GM23338 (cell line): ENCODE measurements around the gene PNPT1. TPM values are rescaled to one million over a fixed set of nuclear protein-coding genes. Genes with fewer than 3 reads are reported as not detected.

Experiments used
- ATAC-seq: fragments of 200-7000 bp; cut with Tn5 transposase; 3 replicates; pipeline ENCODE4 v1.9.1; 2020
- DNase-seq: peaks from one replicate; pipeline ENCODE4 v3.0.0-alpha.2; 2015; ENCODE audit warnings: low spot score
- H2AFZ ChIP-seq: fragments of 200-600 bp; sonication (generic); 2 replicates; pipeline ENCODE4 v1.8.0; 2016; ENCODE audit warnings: antibody characterized with exemption, mild to moderate bottlenecking, moderate library complexity
- H3F3A ChIP-seq: fragments of 200-600 bp; sonication (generic); replicated peaks from 2 replicates; pipeline ENCODE4 v1.8.0; 2017; ENCODE audit warnings: antibody characterized with exemption, mixed run types, low read depth
- H3K27ac ChIP-seq: fragments of 200-600 bp; sonication (generic); 2 replicates; pipeline ENCODE4 v1.6.1; 2016; ENCODE audit warnings: low read depth
- H3K27me3 ChIP-seq: fragments of 200-600 bp; sonication (generic); 2 replicates; pipeline ENCODE4 v1.8.0; 2016; ENCODE audit warnings: mild to moderate bottlenecking, mixed run types, moderate library complexity; ENCODE audit not compliant: insufficient read depth
- H3K36me3 ChIP-seq: fragments of 200-600 bp; sonication (generic); 2 replicates; pipeline ENCODE4 v1.8.0; 2016; ENCODE audit warnings: mild to moderate bottlenecking; ENCODE audit not compliant: insufficient read depth
- H3K4me1 ChIP-seq: fragments of 200-600 bp; sonication (generic); 2 replicates; pipeline ENCODE4 v1.8.0; 2016; ENCODE audit warnings: mild to moderate bottlenecking, moderate library complexity; ENCODE audit not compliant: insufficient read depth
- H3K4me2 ChIP-seq: fragments of 200-600 bp; sonication (generic); 2 replicates; pipeline ENCODE4 v1.7.1; 2017; ENCODE audit warnings: mixed run types
- H3K4me3 ChIP-seq: fragments of 200-600 bp; sonication (generic); 2 replicates; pipeline ENCODE4 v1.6.1; 2016; ENCODE audit warnings: mixed run types
- H3K79me2 ChIP-seq: fragments of 200-600 bp; sonication (generic); replicated peaks from 2 replicates; pipeline ENCODE4 v1.8.0; 2017; ENCODE audit warnings: mild to moderate bottlenecking; ENCODE audit not compliant: insufficient read depth
- H3K9me2 ChIP-seq: fragments of 200-600 bp; sonication (generic); 2 replicates; pipeline ENCODE4 v1.8.0; 2017; ENCODE audit not compliant: insufficient read depth
- H4K20me1 ChIP-seq: fragments of 200-600 bp; sonication (generic); replicated peaks from 2 replicates; pipeline ENCODE4 v1.8.0; 2017; ENCODE audit warnings: mild to moderate bottlenecking; ENCODE audit not compliant: insufficient read depth
- H3K27ac Mint-ChIP-seq: 2 replicates; pipeline ENCODE4 v1.8.0; 2020; ENCODE audit warnings: inconsistent platforms, mild to moderate bottlenecking, moderate library complexity, mixed read lengths
- H3K27me3 Mint-ChIP-seq: 3 replicates; pipeline ENCODE4 v1.8.0; 2022; ENCODE audit warnings: low read depth, mild to moderate bottlenecking, moderate library complexity, mixed read lengths, inconsistent platforms; ENCODE audit not compliant: insufficient read depth, poor library complexity
- H3K36me3 Mint-ChIP-seq: 3 replicates; pipeline ENCODE4 v1.8.0; 2021; ENCODE audit warnings: low read depth, mild to moderate bottlenecking, inconsistent platforms, moderate library complexity, mixed read lengths
- H3K4me1 Mint-ChIP-seq: 3 replicates; pipeline ENCODE4 v1.8.0; 2020; ENCODE audit warnings: mild to moderate bottlenecking, inconsistent platforms, mixed read lengths
- H3K4me3 Mint-ChIP-seq: 3 replicates; pipeline ENCODE4 v1.8.0; 2021; ENCODE audit warnings: moderate library complexity, mild to moderate bottlenecking, inconsistent platforms, mixed read lengths
- H3K9me3 Mint-ChIP-seq: 3 replicates; pipeline ENCODE4 v1.8.0; 2020; ENCODE audit warnings: moderate library complexity, mild to moderate bottlenecking, inconsistent platforms, mixed read lengths
- CREB1 ChIP-seq: fragments of 250-450 bp; sonication (Bioruptor Pico); IDR thresholded peaks from 2 replicates; pipeline ENCODE4 v1.5.0; 2020; ENCODE audit warnings: low read depth, mild to moderate bottlenecking, moderate library complexity
- CTCF ChIP-seq, 2 experiments: fragments of 200-600 bp in 1 of 2; sonication (generic) in 1 of 2; conservative IDR thresholded peaks; 2 replicates each; pipeline versions ENCODE4 v1.5.1 to v1.6.1; 2016 to 2017; ENCODE audit warnings: antibody characterized with exemption in 2 of 2, low read depth in 2 of 2, mild to moderate bottlenecking in 2 of 2, moderate library complexity in 1 of 2
- EZH2phosphoT487 ChIP-seq: fragments of 200-600 bp; sonication (generic); IDR thresholded peaks from one replicate; pipeline ENCODE4 v1.8.1; 2018; ENCODE audit warnings: antibody characterized with exemption; ENCODE audit not compliant: unreplicated experiment
- JUNB ChIP-seq: IDR thresholded peaks from one replicate; pipeline ENCODE4 v1.6.1; 2016; ENCODE audit warnings: antibody characterized with exemption; ENCODE audit not compliant: unreplicated experiment
- NANOG ChIP-seq: IDR thresholded peaks from 2 replicates; pipeline ENCODE4 v1.6.1; 2016; ENCODE audit warnings: antibody characterized with exemption, borderline replicate concordance
- POLR2AphosphoS5 ChIP-seq: IDR thresholded peaks from 2 replicates; pipeline ENCODE4 v1.6.1; 2016; ENCODE audit warnings: antibody characterized with exemption, low read depth
- REST ChIP-seq: IDR thresholded peaks from one replicate; pipeline ENCODE4 v1.6.1; 2018; ENCODE audit warnings: antibody characterized with exemption; ENCODE audit not compliant: unreplicated experiment
- STAT1 ChIP-seq: IDR thresholded peaks from one replicate; pipeline ENCODE4 v1.6.1; 2016; ENCODE audit warnings: antibody characterized with exemption; ENCODE audit not compliant: unreplicated experiment
- ZNF114 ChIP-seq: fragments of 250-450 bp; sonication (Bioruptor Pico); IDR thresholded peaks from 2 replicates; pipeline ENCODE4 v1.5.0; 2020; ENCODE audit warnings: mild to moderate bottlenecking, moderate library complexity
- ZNF331 ChIP-seq: fragments of 250-450 bp; sonication (Bioruptor Pico); IDR thresholded peaks from 2 replicates; pipeline ENCODE4 v1.5.0; 2020; ENCODE audit warnings: low read depth, mild to moderate bottlenecking, moderate library complexity
- ZNF462 ChIP-seq: fragments of 250-450 bp; sonication (Bioruptor Pico); IDR thresholded peaks from 2 replicates; pipeline ENCODE4 v1.5.0; 2020; ENCODE audit warnings: mild to moderate bottlenecking, moderate library complexity
- polyA plus RNA-seq: library from polyadenylated mRNA; unstranded; fragments of >200 nt; fragmentation: Nextera tagmentation; extraction: Ambion mirVana; gene quantifications from 2 replicates; pipeline ENCODE4 v1.2.1, GENCODE V29; 2016
- total RNA-seq: library from RNA; depleted of rRNA; stranded (reverse); fragments of >200 nt; shearing (Covaris generic); gene quantifications from 2 replicates; pipeline ENCODE4 v1.2.3, GENCODE V29; 2014

Gene PNPT1
- total and polyA plus RNA-seq, 2 experiments from 2014 or later = 31.1 to 34.6 TPM

- no peak for TF ChIP-seq REST
- TF ChIP-seq JUNB = no peak
- TF ChIP-seq STAT1 = no peak
- TF ChIP-seq EZH2phosphoT487 = no peak
- no peak for TF ChIP-seq POLR2AphosphoS5
- no peak for TF ChIP-seq CTCF (conservative IDR thresholded peaks at IDR 0.05; ENCODE audit: low read depth in 2 of 2)
- no peak for TF ChIP-seq ZNF331 (CRISPR knock-in tag)
- TF ChIP-seq CREB1 (CRISPR knock-in tag) = no peak
- TF ChIP-seq ZNF114 (CRISPR knock-in tag) = no peak
- no peak for TF ChIP-seq NANOG
Measured at GRCh38 chr2:55672630-55673029, 21.0 kb downstream of the PNPT1 start (continued).

GRCh38 chr2:55668956-55669355 is 24.7 kb downstream of the PNPT1 start:
- ATAC-seq = no peak
- H3K79me2 ChIP-seq = no peaks in the 10 kb centered on the region
- H4K20me1 ChIP-seq = no peaks in the 10 kb centered on the region
- no peaks in the 10 kb centered on the region for H3K9me2 ChIP-seq
- peaks cover 30% of the 10 kb centered on the region; the same call in 1 of the 2 replicates for H3K36me3 ChIP-seq
- Mint-ChIP-seq H3K4me1 (no peaks in the 10 kb centered on the region), H3K9me3 (no peaks in the 10 kb centered on the region), H3K4me3 (no peak overlapping the region), H3K36me3 (peaks cover 53% of the 10 kb centered on the region), H3K27ac (no peak overlapping the region), H3K27me3 (no peaks in the 10 kb centered on the region)
- no peaks in the 10 kb centered on the region for H3K4me1 ChIP-seq
- H3K27me3 ChIP-seq = no peaks in the 10 kb centered on the region
- H3F3A ChIP-seq = no peaks in the 10 kb centered on the region
- no peak overlapping the region for H3K4me2 ChIP-seq
- no peak overlapping the region for H3K4me3 ChIP-seq
- H3K27ac ChIP-seq = no peak overlapping the region
- H2AFZ ChIP-seq = no peak overlapping the region
- DNase-seq = no peak
- TF ChIP-seq CREB1 (CRISPR knock-in tag) (no peak), ZNF331 (CRISPR knock-in tag) (no peak), CTCF (conservative IDR thresholded peaks at IDR 0.05; ENCODE audit: low read depth in 2 of 2) (no peak), JUNB (no peak), ZNF462 (CRISPR knock-in tag) (no peak), STAT1 (no peak), NANOG (no peak)
